B cell (primary cell): ENCODE data around the gene RBMS3.

Source experiments
- EZH2 ChIP-seq: IDR thresholded peaks from 2 replicates; pipeline ENCODE4 v1.6.1; 2012; ENCODE audit warnings: borderline replicate concordance, low read depth, mild to moderate bottlenecking, moderate library complexity, low read length; ENCODE audit not compliant: insufficient read depth, poor library complexity, severe bottlenecking
- TF ChIP-seq, protein P1 (sequence below): fragments of 200-600 bp; IDR thresholded peaks from one replicate; pipeline ENCODE4 v1.8.0; 2022; ENCODE audit warnings: antibody characterized with exemption, mild to moderate bottlenecking

DNA sequence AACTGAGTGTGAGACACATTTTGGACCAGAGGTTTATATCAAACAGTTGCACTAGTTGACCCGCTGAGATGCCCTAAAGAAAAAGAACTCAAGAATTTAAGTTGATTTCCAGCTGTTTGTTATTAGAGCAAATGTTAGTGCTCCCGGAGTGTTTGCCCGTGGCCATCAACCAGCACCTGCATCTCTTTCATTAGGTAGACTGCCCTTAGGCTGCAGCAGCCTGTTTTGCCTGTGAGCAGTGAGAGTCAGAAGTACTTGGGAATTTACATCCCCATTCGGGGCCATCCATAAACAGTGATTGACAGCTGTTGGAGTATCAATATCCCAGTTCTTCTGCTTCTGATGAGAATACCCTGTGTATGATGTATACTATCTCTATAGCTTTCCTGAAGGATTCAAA, 492.6 kb downstream of the RBMS3 start:
- TF ChIP-seq, protein P1, sequence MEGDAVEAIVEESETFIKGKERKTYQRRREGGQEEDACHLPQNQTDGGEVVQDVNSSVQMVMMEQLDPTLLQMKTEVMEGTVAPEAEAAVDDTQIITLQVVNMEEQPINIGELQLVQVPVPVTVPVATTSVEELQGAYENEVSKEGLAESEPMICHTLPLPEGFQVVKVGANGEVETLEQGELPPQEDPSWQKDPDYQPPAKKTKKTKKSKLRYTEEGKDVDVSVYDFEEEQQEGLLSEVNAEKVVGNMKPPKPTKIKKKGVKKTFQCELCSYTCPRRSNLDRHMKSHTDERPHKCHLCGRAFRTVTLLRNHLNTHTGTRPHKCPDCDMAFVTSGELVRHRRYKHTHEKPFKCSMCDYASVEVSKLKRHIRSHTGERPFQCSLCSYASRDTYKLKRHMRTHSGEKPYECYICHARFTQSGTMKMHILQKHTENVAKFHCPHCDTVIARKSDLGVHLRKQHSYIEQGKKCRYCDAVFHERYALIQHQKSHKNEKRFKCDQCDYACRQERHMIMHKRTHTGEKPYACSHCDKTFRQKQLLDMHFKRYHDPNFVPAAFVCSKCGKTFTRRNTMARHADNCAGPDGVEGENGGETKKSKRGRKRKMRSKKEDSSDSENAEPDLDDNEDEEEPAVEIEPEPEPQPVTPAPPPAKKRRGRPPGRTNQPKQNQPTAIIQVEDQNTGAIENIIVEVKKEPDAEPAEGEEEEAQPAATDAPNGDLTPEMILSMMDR, result no peak
- TF ChIP-seq EZH2, result no peak
